H54 (cell line): ENCODE results near the gene CACNA2D3.
"Not testable (repeated sequence)": the region's sequence is repeated elsewhere in the genome, so short reads cannot be mapped to it uniquely, and the experiment has no call there.

Experiments used
- DNase-seq: peaks from one replicate; pipeline ENCODE4 v3.0.0; 2011; ENCODE audit warnings: low spot score, mixed read lengths; ENCODE audit not compliant: insufficient read length
- FAIRE-seq: peaks from 3 replicates; lab custom pipeline; 2011; peaks lifted over from hg19 to GRCh38; lab: Jason Lieb, UNC
- POLR2A ChIP-seq: IDR thresholded peaks from 2 replicates; pipeline ENCODE4 v1.6.1; 2011; ENCODE audit warnings: low read depth, mild to moderate bottlenecking, low read length

Gene CACNA2D3

GRCh38 chr3:54122324-54123002 is at the start of gene CACNA2D3:
CACNA2D3 (plus strand) TSS chr3:54122552.
- no peak for TF ChIP-seq POLR2A

GRCh38 chr3:54073386-54073785 is 49.0 kb upstream of the CACNA2D3 start:
- no peak for DNase-seq
- no peak for FAIRE-seq
- no peak for TF ChIP-seq POLR2A

More at GRCh38 chr3:54122324-54123002, at the start of gene CACNA2D3:
- no peak for DNase-seq
- no peak for FAIRE-seq

- TF ChIP-seq POLR2A = no peak
- no peak for FAIRE-seq
- no peak for DNase-seq
Measured at GRCh38 chr3:54079314-54079713, 43.0 kb upstream of the CACNA2D3 start.

- no peak for FAIRE-seq
Measured at GRCh38 chr3:54079730-54080325, 42.5 kb upstream of the CACNA2D3 start.

GRCh38 chr3:54083921-54084320 is 38.4 kb upstream of the CACNA2D3 start:
- FAIRE-seq (no peak), DNase-seq (no peak)
- no peak for TF ChIP-seq POLR2A

More at GRCh38 chr3:54079730-54080325, 42.5 kb upstream of the CACNA2D3 start:
- DNase-seq = no peak
- no peak for TF ChIP-seq POLR2A

- DNase-seq (no peak), FAIRE-seq (no peak)
Measured at GRCh38 chr3:54085936-54086335, 36.4 kb upstream of the CACNA2D3 start.

GRCh38 chr3:54086652-54087405 is 35.5 kb upstream of the CACNA2D3 start:
- FAIRE-seq = no peak
- TF ChIP-seq POLR2A = no peak
- DNase-seq = no peak

More at GRCh38 chr3:54085936-54086335, 36.4 kb upstream of the CACNA2D3 start:
- TF ChIP-seq POLR2A = no peak

- DNase-seq = no peak
- TF ChIP-seq POLR2A = no peak
- FAIRE-seq = no peak
Measured at GRCh38 chr3:54087581-54088410, 34.6 kb upstream of the CACNA2D3 start.

GRCh38 chr3:54093491-54094248 is 28.7 kb upstream of the CACNA2D3 start:
- FAIRE-seq (no peak), DNase-seq (no peak)
- TF ChIP-seq POLR2A = no peak

GRCh38 chr3:54094926-54095325 is 27.4 kb upstream of the CACNA2D3 start:
- FAIRE-seq (no peak), DNase-seq (no peak)
- no peak for TF ChIP-seq POLR2A

- no peak for TF ChIP-seq POLR2A
- DNase-seq (no peak), FAIRE-seq (no peak)
Measured at GRCh38 chr3:54099381-54099780, 23.0 kb upstream of the CACNA2D3 start.

GRCh38 chr3:54104084-54104483 is 18.3 kb upstream of the CACNA2D3 start:
- DNase-seq (no peak), FAIRE-seq (no peak)
- no peak for TF ChIP-seq POLR2A

- DNase-seq, FAIRE-seq: not testable (repeated sequence)
Measured at GRCh38 chr3:54116129-54116528, 6.2 kb upstream of the CACNA2D3 start.
